ENCODE results near the gene AGPAT2.

AGPAT2 gene

GRCh38 chr9:136700959-136701667, 13.9 kb upstream of the AGPAT2 start:
- DNase-seq, result no peak

GRCh38 chr9:136700304-136700703, 13.0 kb upstream of the AGPAT2 start:
- no peak for DNase-seq

GRCh38 chr9:136698635-136699246, 11.5 kb upstream of the AGPAT2 start:
- DNase-seq, result no peak

- peak; percentile 70 for DNase-seq
Measured at GRCh38 chr9:136697821-136698526, 10.7 kb upstream of the AGPAT2 start.

GRCh38 chr9:136697146-136697820, 10.0 kb upstream of the AGPAT2 start:
- DNase-seq, result no peak

- no peak for DNase-seq
Measured at GRCh38 chr9:136696502-136696901, 9.2 kb upstream of the AGPAT2 start.

GRCh38 chr9:136695955-136696354, 8.7 kb upstream of the AGPAT2 start:
- no peak for DNase-seq

- no peak for DNase-seq
Measured at GRCh38 chr9:136695435-136695895, 8.2 kb upstream of the AGPAT2 start.

- no peak for DNase-seq
Measured at GRCh38 chr9:136694872-136695247, 7.6 kb upstream of the AGPAT2 start.

- no peak for DNase-seq
Measured at GRCh38 chr9:136694163-136694871, 7.1 kb upstream of the AGPAT2 start.

GRCh38 chr9:136693490-136694162, 6.4 kb upstream of the AGPAT2 start:
- no peak for DNase-seq

GRCh38 chr9:136693135-136693489, 5.9 kb upstream of the AGPAT2 start:
- no peak for DNase-seq

- DNase-seq, result no peak
Measured at GRCh38 chr9:136692185-136693134, 5.2 kb upstream of the AGPAT2 start.

GRCh38 chr9:136691316-136692184, 4.3 kb upstream of the AGPAT2 start:
- DNase-seq, result no peak

- no peak for DNase-seq
Measured at GRCh38 chr9:136690806-136691261, 3.6 kb upstream of the AGPAT2 start.

- no peak for DNase-seq
Measured at GRCh38 chr9:136690104-136690805, 3.0 kb upstream of the AGPAT2 start.

GRCh38 chr9:136689108-136689460, 1.8 kb upstream of the AGPAT2 start:
- no peak for DNase-seq

GRCh38 chr9:136688274-136689107, 1.2 kb upstream of the AGPAT2 start:
- DNase-seq, result no peak
